GM21825 (cell line): Measurements from ENCODE around the gene FREM2.

Source experiments
- ATAC-seq: cut with Tn5 transposase; IDR thresholded peaks from one replicate; pipeline ENCODE4 v1.9.1; 2021; ENCODE audit warnings: mild to moderate bottlenecking, moderate library complexity; ENCODE audit not compliant: unreplicated experiment

The FREM2 gene

GRCh38 chr13:38755793-38756192, 68.9 kb downstream of the FREM2 start:
- no peak for ATAC-seq

GRCh38 chr13:38758277-38758676, 71.4 kb downstream of the FREM2 start:
- ATAC-seq, result no peak

GRCh38 chr13:38759390-38759789, 72.5 kb downstream of the FREM2 start:
- no peak for ATAC-seq

GRCh38 chr13:38763446-38764381, 76.8 kb downstream of the FREM2 start:
- ATAC-seq, result no peak

- ATAC-seq, result no peak
Measured at GRCh38 chr13:38766799-38767198, 79.9 kb downstream of the FREM2 start.

GRCh38 chr13:38767506-38768265, 80.8 kb downstream of the FREM2 start:
- ATAC-seq, result no peak

- ATAC-seq, result no peak
Measured at GRCh38 chr13:38769526-38769925, 82.6 kb downstream of the FREM2 start.

GRCh38 chr13:38775085-38775484, 88.2 kb downstream of the FREM2 start:
- ATAC-seq, result no peak

GRCh38 chr13:38777347-38778119, 90.7 kb downstream of the FREM2 start:
- no peak for ATAC-seq

- ATAC-seq, result no peak
Measured at GRCh38 chr13:38781539-38781938, 94.7 kb downstream of the FREM2 start.

GRCh38 chr13:38784036-38784880, 97.4 kb downstream of the FREM2 start:
- no peak for ATAC-seq

GRCh38 chr13:38785042-38785441, 98.2 kb downstream of the FREM2 start:
- no peak for ATAC-seq

- ATAC-seq, result no peak
Measured at GRCh38 chr13:38785490-38785889, 98.6 kb downstream of the FREM2 start.

- ATAC-seq, result no peak
Measured at GRCh38 chr13:38787550-38787949, 100.7 kb downstream of the FREM2 start.

- no peak for ATAC-seq
Measured at GRCh38 chr13:38796890-38797289, 110.0 kb downstream of the FREM2 start.

- no peak for ATAC-seq
Measured at GRCh38 chr13:38803531-38803930, 116.7 kb downstream of the FREM2 start.

- ATAC-seq, result no peak
Measured at GRCh38 chr13:38804061-38804460, 117.2 kb downstream of the FREM2 start.

- no peak for ATAC-seq
Measured at GRCh38 chr13:38804536-38804935, 117.7 kb downstream of the FREM2 start.

GRCh38 chr13:38814331-38814730, 127.5 kb downstream of the FREM2 start:
- no peak for ATAC-seq

GRCh38 chr13:38819053-38819452, 132.2 kb downstream of the FREM2 start:
- no peak for ATAC-seq
